H1 (cell line): Measurements from ENCODE around the gene SMARCA2. TPM values are rescaled to one million over a fixed set of nuclear protein-coding genes. Genes with fewer than 3 reads are reported as not detected.

Source experiments
- CTCF ChIA-PET: fragments of 300-600 bp; sonication (Branson Sonifier 250); formaldehyde crosslinking; loops from one replicate; lab custom pipeline; 2021; ENCODE audit not compliant: partially characterized antibody; lab: Charles Lee
- POLR2A ChIA-PET: fragments of 300-600 bp; sonication (Branson Sonifier 250); formaldehyde crosslinking; loops from one replicate; lab custom pipeline; 2021; ENCODE audit warnings: inconsistent platforms; ENCODE audit not compliant: partially characterized antibody; lab: Charles Lee
- DNase-seq, 2 experiments: peaks; one replicate each; pipeline versions ENCODE4 v3.0.0 to v3.0.0-alpha.2; 2010 to 2022; ENCODE audit warnings: low spot score in 2 of 2, low read depth in 1 of 2, mixed read lengths in 1 of 2
- FAIRE-seq: peaks from 2 replicates; lab custom pipeline; 2011; peaks lifted over from hg19 to GRCh38; lab: Jason Lieb, UNC
- H2AFZ ChIP-seq: 2 replicates; pipeline ENCODE4 v1.8.1; 2012; ENCODE audit warnings: low read length, inconsistent platforms
- H2AK5ac ChIP-seq: 2 replicates; pipeline ENCODE4 v1.6.1; 2013; ENCODE audit warnings: low read depth, low read length
- H2BK120ac ChIP-seq: replicated peaks from 2 replicates; pipeline ENCODE3; 2013; ENCODE audit warnings: low read depth, low read length, inconsistent platforms
- H2BK12ac ChIP-seq: 2 replicates; pipeline ENCODE4 v1.6.1; 2013; ENCODE audit warnings: low read depth, low read length
- H2BK15ac ChIP-seq: 2 replicates; pipeline ENCODE4 v1.6.1; 2013; ENCODE audit warnings: low read length
- H2BK20ac ChIP-seq: 2 replicates; pipeline ENCODE4 v1.6.1; 2013; ENCODE audit warnings: low read length
- H2BK5ac ChIP-seq: 2 replicates; pipeline ENCODE4 v1.6.1; 2013; ENCODE audit warnings: low read depth, low read length
- H3K14ac ChIP-seq: 2 replicates; pipeline ENCODE4 v1.6.1; 2013; ENCODE audit warnings: inconsistent platforms; ENCODE audit not compliant: insufficient read length
- H3K18ac ChIP-seq: 2 replicates; pipeline ENCODE4 v1.6.1; 2013; ENCODE audit warnings: low read length; ENCODE audit errors: extremely low read depth
- H3K23ac ChIP-seq: 2 replicates; pipeline ENCODE4 v1.6.1; 2013; ENCODE audit warnings: inconsistent platforms; ENCODE audit not compliant: insufficient read length
- H3K23me2 ChIP-seq: 2 replicates; pipeline ENCODE4 v1.6.1; 2013; ENCODE audit warnings: low read depth, low read length
- H3K27ac ChIP-seq: 2 replicates; pipeline ENCODE4 v1.6.1; 2011; ENCODE audit warnings: low read depth, low read length, inconsistent platforms
- H3K27me3 ChIP-seq, 4 experiments: replicated peaks in 1 of 4; 1 replicate in 1 of 4; 2 replicates in 3 of 4; pipeline versions ENCODE4 v1.6.1 to v1.8.1; 2011 to 2013; ENCODE audit warnings: low read length in 3 of 4, mild to moderate bottlenecking in 3 of 4, inconsistent platforms in 2 of 4, mixed read lengths in 2 of 4, moderate library complexity in 1 of 4; ENCODE audit not compliant: control insufficient read depth in 3 of 4, insufficient read depth in 3 of 4; ENCODE audit errors: extremely low read depth in 1 of 4
- H3K36me3 ChIP-seq, 4 experiments: 2 replicates each; pipeline versions ENCODE4 v1.6.1 to v1.8.1; 2011 to 2013; ENCODE audit warnings: mild to moderate bottlenecking in 4 of 4, low read length in 3 of 4, moderate library complexity in 2 of 4, control low read depth in 1 of 4, inconsistent platforms in 1 of 4; ENCODE audit not compliant: insufficient read depth in 4 of 4, control insufficient read depth in 2 of 4
- H3K4ac ChIP-seq: replicated peaks from 2 replicates; pipeline ENCODE3; 2013; ENCODE audit warnings: low read length, low read depth, mixed read lengths, inconsistent platforms; ENCODE audit not compliant: insufficient read length
- H3K4me1 ChIP-seq, 4 experiments: replicated peaks in 1 of 4; 1 replicate in 1 of 4; 2 replicates in 3 of 4; pipeline versions ENCODE4 v1.6.1 to v1.8.1; 2011 to 2013; ENCODE audit warnings: low read length in 3 of 4, inconsistent platforms in 2 of 4, mixed read lengths in 1 of 4; ENCODE audit not compliant: insufficient read depth in 4 of 4, control insufficient read depth in 3 of 4
- H3K4me2 ChIP-seq, 2 experiments: 2 replicates each; pipeline versions ENCODE4 v1.6.1 to v1.8.1; 2011 to 2013; ENCODE audit warnings: low read depth in 2 of 2, low read length in 2 of 2, control low read depth in 1 of 2, inconsistent platforms in 1 of 2, mild to moderate bottlenecking in 1 of 2; ENCODE audit not compliant: insufficient read depth in 1 of 2
- H3K4me3 ChIP-seq, 4 experiments: fragments of 200-600, 300-600 bp in 1 of 4; sonication (generic), shearing (Covaris generic), sonication (Bioruptor Twin) in 1 of 4; 2 replicates each; pipeline versions ENCODE4 v1.5.1 to v1.8.1; 2011 to 2016; ENCODE audit warnings: low read length in 4 of 4, low read depth in 3 of 4, control low read depth in 2 of 4, inconsistent platforms in 2 of 4, mild to moderate bottlenecking in 2 of 4, mixed read lengths in 1 of 4, moderate library complexity in 1 of 4; ENCODE audit not compliant: insufficient read depth in 2 of 4; ENCODE audit errors: extremely low read depth in 1 of 4
- H3K56ac ChIP-seq: replicated peaks from 2 replicates; pipeline ENCODE3; 2013; ENCODE audit warnings: low read depth, mild to moderate bottlenecking, mixed read lengths, low read length, inconsistent platforms; ENCODE audit not compliant: insufficient read length
- H3K79me1 ChIP-seq: 2 replicates; pipeline ENCODE4 v1.6.1; 2013; ENCODE audit warnings: low read depth, low read length, control low read depth
- H3K79me2 ChIP-seq, 2 experiments: 2 replicates each; pipeline versions ENCODE4 v1.6.1 to v1.8.1; 2012 to 2013; ENCODE audit warnings: low read length in 2 of 2, mild to moderate bottlenecking in 2 of 2, inconsistent platforms in 1 of 2; ENCODE audit not compliant: insufficient read depth in 2 of 2, control insufficient read depth in 1 of 2
- H3K9ac ChIP-seq, 4 experiments: replicated peaks in 1 of 4; 1 replicate in 1 of 4; 2 replicates in 3 of 4; pipeline versions ENCODE4 v1.6.1 to v1.8.1; 2011 to 2013; ENCODE audit warnings: low read depth in 3 of 4, low read length in 3 of 4, control low read depth in 2 of 4, mild to moderate bottlenecking in 2 of 4, moderate library complexity in 2 of 4, inconsistent platforms in 1 of 4; ENCODE audit errors: extremely low read depth in 1 of 4
- H3K9me3 ChIP-seq, 2 experiments: 2 replicates each; pipeline versions ENCODE4 v1.6.1 to v1.8.1; 2012 to 2013; ENCODE audit warnings: mild to moderate bottlenecking in 2 of 2, moderate library complexity in 2 of 2, control low read depth in 1 of 2, inconsistent platforms in 1 of 2, low read depth in 1 of 2, low read length in 1 of 2, mixed read lengths in 1 of 2; ENCODE audit not compliant: insufficient read depth in 2 of 2
- H4K20me1 ChIP-seq, 2 experiments: replicated peaks in 1 of 2; 2 replicates each; pipeline versions ENCODE3 to v1.8.1; 2011 to 2013; ENCODE audit warnings: inconsistent platforms in 2 of 2, low read length in 2 of 2, mild to moderate bottlenecking in 1 of 2; ENCODE audit not compliant: insufficient read depth in 2 of 2, control insufficient read depth in 1 of 2
- H4K5ac ChIP-seq: 2 replicates; pipeline ENCODE4 v1.6.1; 2013; ENCODE audit warnings: low read length, low read depth, mixed read lengths, inconsistent platforms; ENCODE audit not compliant: insufficient read length
- H4K8ac ChIP-seq: 2 replicates; pipeline ENCODE4 v1.8.0; 2013; ENCODE audit warnings: mild to moderate bottlenecking, moderate library complexity, low read length, inconsistent platforms; ENCODE audit not compliant: insufficient read depth; ENCODE audit errors: extremely low read depth
- H4K91ac ChIP-seq: replicated peaks from 2 replicates; pipeline ENCODE3; 2013; ENCODE audit warnings: low read length, mixed read lengths, inconsistent platforms; ENCODE audit not compliant: insufficient read length
- CREB1 ChIP-seq: IDR thresholded peaks from 2 replicates; pipeline ENCODE4 v1.6.1; 2012; ENCODE audit warnings: inconsistent platforms
- CTCF ChIP-seq, 3 experiments: IDR thresholded peaks; 1 replicate in 2 of 3; 2 replicates in 1 of 3; pipeline versions ENCODE4 v1.5.1 to v1.6.1; 2011; ENCODE audit warnings: low read length in 3 of 3, mild to moderate bottlenecking in 3 of 3, inconsistent platforms in 2 of 3, low read depth in 1 of 3, moderate library complexity in 1 of 3; ENCODE audit not compliant: insufficient read depth in 1 of 3; ENCODE audit errors: control extremely low read depth in 1 of 3
- HDAC6 ChIP-seq: IDR thresholded peaks from one replicate; pipeline ENCODE4 v1.7.1; 2012; ENCODE audit warnings: low read depth, mild to moderate bottlenecking, inconsistent platforms, low read length, moderate library complexity
- NRF1 ChIP-seq: IDR thresholded peaks from 2 replicates; pipeline ENCODE4 v1.6.1; 2011; ENCODE audit warnings: mild to moderate bottlenecking, low read depth, low read length, improper control_type of control experiment
- PHF8 ChIP-seq: fragments of 200-600 bp; sonication (generic); conservative IDR thresholded peaks from 2 replicates; pipeline ENCODE4 v1.7.1; 2012; ENCODE audit warnings: low read depth, mild to moderate bottlenecking, inconsistent platforms, low read length, moderate library complexity
- POLR2A ChIP-seq, 2 experiments: IDR thresholded peaks; 1 replicate in 1 of 2; 2 replicates in 1 of 2; pipeline ENCODE4 v1.6.1; 2011; ENCODE audit warnings: low read depth in 2 of 2, low read length in 2 of 2, mild to moderate bottlenecking in 2 of 2; ENCODE audit errors: control extremely low read depth in 1 of 2
- RAD21 ChIP-seq, 2 experiments: IDR thresholded peaks in 1 of 2; conservative IDR thresholded peaks in 1 of 2; 2 replicates each; pipeline ENCODE4 v1.6.1; 2011; ENCODE audit warnings: low read depth in 2 of 2, low read length in 2 of 2, improper control_type of control experiment in 1 of 2, inconsistent platforms in 1 of 2, mild to moderate bottlenecking in 1 of 2, moderate library complexity in 1 of 2
- RXRA ChIP-seq: IDR thresholded peaks from 2 replicates; pipeline ENCODE4 v1.6.1; 2011; ENCODE audit warnings: low read depth, mild to moderate bottlenecking, low read length, moderate library complexity; ENCODE audit not compliant: insufficient read depth
- SP2 ChIP-seq: IDR thresholded peaks from 2 replicates; pipeline ENCODE4 v1.6.1; 2012; ENCODE audit warnings: mild to moderate bottlenecking, low read length, inconsistent platforms
- TCF12 ChIP-seq: IDR thresholded peaks from 2 replicates; pipeline ENCODE4 v1.6.1; 2011; ENCODE audit warnings: low read depth, mild to moderate bottlenecking, low read length
- ZNF274 ChIP-seq: IDR thresholded peaks from 2 replicates; pipeline ENCODE4 v1.7.0; 2012; ENCODE audit warnings: low read length, borderline replicate concordance; ENCODE audit errors: extremely low read depth
- WGBS, 2 experiments: shearing (Covaris generic) in 1 of 2; methylation state at CpG; one replicate each; pipeline versions ENCODE4 v1.1.6 to v1.1.7; 2013 to 2015; ENCODE audit warnings: low lambda C conversion rate in 2 of 2, mixed read lengths in 2 of 2, inconsistent platforms in 1 of 2, low coverage in 1 of 2, missing lambda C conversion rate in 1 of 2; ENCODE audit not compliant: insufficient replicate concordance in 2 of 2, insufficient coverage in 1 of 2, insufficient read length in 1 of 2; ENCODE audit errors: extremely low coverage in 1 of 2, missing lambda C conversion rate in 1 of 2; 5-methylcytosine and 5-hydroxymethylcytosine counted together
- polyA plus RNA-seq, 7 experiments: library from polyadenylated mRNA; depleted of rRNA in 3 of 7; stranded (reverse) in 5 of 7; unstranded in 2 of 7; fragments of >200 nt in 5 of 7; fragments of 200-250 nt in 2 of 7; gene quantifications; 1 replicate in 5 of 7; 2 replicates in 1 of 7; 4 replicates in 1 of 7; pipeline versions ENCODE4 v1.2.1 to v1.2.3, GENCODE V29; 2011 to 2013; ENCODE audit warnings: missing spikeins in 2 of 7, mixed read lengths in 2 of 7
- total RNA-seq: library from RNA; stranded (reverse); fragmentation: NEBNext Ultra II Directional; extraction: Animal tissue kit (Norgen Biotek cat#: 25700); gene quantifications from 2 replicates; pipeline ENCODE4 v1.2.1, GENCODE V29; 2021

Gene SMARCA2
- total and polyA plus RNA-seq, 2 of the 8 experiments (the other 6 are each of a cell fraction or from before 2014, with no cell fraction given), result 6.3 to 21.7 TPM

DNA sequence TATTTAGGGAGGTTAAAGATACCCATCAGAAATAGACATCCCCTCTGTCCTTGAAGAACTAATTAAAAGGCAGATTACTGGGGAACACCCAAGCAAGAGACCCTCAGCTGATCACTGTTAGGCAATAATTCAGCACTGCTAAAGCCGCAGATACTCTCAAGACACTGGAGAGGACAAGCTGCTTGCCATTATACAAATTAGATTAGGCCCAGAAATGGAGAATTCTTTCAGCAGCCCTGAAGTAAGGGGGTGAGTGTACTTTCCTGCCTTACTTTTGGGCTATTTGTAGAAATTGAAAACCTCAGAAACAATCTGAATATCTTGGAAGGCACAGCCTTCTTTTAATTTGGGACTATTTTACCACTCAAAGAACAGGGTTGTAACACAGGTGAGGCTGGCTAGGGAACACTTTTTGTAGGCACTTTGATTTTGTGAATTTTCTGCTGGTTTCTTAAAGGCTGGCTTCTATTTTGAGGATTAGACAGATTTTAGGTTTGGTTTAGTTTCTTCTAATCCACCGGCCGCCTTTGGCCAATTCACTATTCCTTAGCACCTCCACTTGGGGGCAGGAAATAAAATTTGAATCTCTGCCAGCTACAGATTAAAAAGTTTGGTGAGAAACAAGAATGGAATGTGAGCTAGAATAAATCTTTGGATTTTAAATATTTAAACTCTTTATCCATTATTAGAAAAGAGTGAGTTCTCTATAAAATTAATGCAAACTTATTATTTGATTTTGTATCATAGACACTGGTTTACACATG is 106.0 kb downstream of the SMARCA2 start:
- no peak overlapping the region for H3K14ac ChIP-seq
- H3K27me3 ChIP-seq, result no peaks in the 10 kb centered on the region
- H4K91ac ChIP-seq, result no peak overlapping the region
- H2BK120ac ChIP-seq, result no peak overlapping the region
- no peak overlapping the region for H3K4ac ChIP-seq
- no peaks in the 10 kb centered on the region for H3K79me1 ChIP-seq
- H4K5ac ChIP-seq, result no peak overlapping the region
- no peak overlapping the region for H2BK20ac ChIP-seq
- H4K20me1 ChIP-seq, result no peaks in the 10 kb centered on the region
- no peak overlapping the region for H2AFZ ChIP-seq
- H3K56ac ChIP-seq, result no peak overlapping the region
- H3K9me3 ChIP-seq, result no peaks in the 10 kb centered on the region
- H3K18ac ChIP-seq, result no peak overlapping the region
- H2BK5ac ChIP-seq, result no peak overlapping the region
- H2BK15ac ChIP-seq, result no peak overlapping the region
- DNase-seq (no peak), FAIRE-seq (no peak)
- H3K4me1 ChIP-seq, result no peaks in the 10 kb centered on the region
- no peak overlapping the region for H3K4me3 ChIP-seq
- H3K36me3 ChIP-seq, result no peaks in the 10 kb centered on the region
- ChIA-PET CTCF (interaction anchor here (0.9 to 4.4 kb wide), 6 partner anchors 8 to 611 kb away, joined by 3 to 26 read pairs (median 4); no protein-coding TSS in a partner anchor), POLR2A (no interaction called here)
- no peak overlapping the region for H3K4me2 ChIP-seq
- H3K27ac ChIP-seq, result no peak overlapping the region
- H3K9ac ChIP-seq, result no peak overlapping the region
- H3K23me2 ChIP-seq, result no peaks in the 10 kb centered on the region
- no peak overlapping the region for H3K23ac ChIP-seq
- H4K8ac ChIP-seq, result no peak overlapping the region
- H2BK12ac ChIP-seq, result no peak overlapping the region
- 90% methylated on average over 3 of the region's 3 CpGs; no CpG with 5 or more reads in 1 of the 2 experiments for WGBS, 2 experiments
- H3K79me2 ChIP-seq, result no peaks in the 10 kb centered on the region
- no peak overlapping the region for H2AK5ac ChIP-seq
- TF ChIP-seq CREB1 (no peak), HDAC6 (no peak), POLR2A (IDR thresholded peaks at IDR 0.05; ENCODE audit: control extremely low read depth in 1 of 2, low read depth in 2 of 2, low read length in 2 of 2) (no peak), RAD21 (IDR thresholded peaks at IDR 0.05 in 1 of 2, conservative IDR thresholded peaks at IDR 0.05 in 1 of 2; ENCODE audit: low read depth in 2 of 2, low read length in 2 of 2) (no peak), SP2 (no peak), PHF8 (no peak), RXRA (no peak), CTCF (IDR thresholded peaks at IDR 0.05; ENCODE audit: control extremely low read depth in 1 of 3, insufficient read depth in 1 of 3, low read depth in 1 of 3, low read length in 3 of 3) (no peak), TCF12 (no peak), ZNF274 (no peak), NRF1 (no peak)
